WTC11 (cell line): ENCODE measurements around the gene LYVE1. TPM values are rescaled to one million over a fixed set of nuclear protein-coding genes. Genes with fewer than 3 reads are reported as not detected.

Experiments used
- ATAC-seq: fragments of 200-7000 bp; cut with Tn5 transposase; 2 replicates; pipeline ENCODE4 v1.10.0; 2021; ENCODE audit warnings: mild to moderate bottlenecking, moderate library complexity
- CTCF ChIA-PET: fragments of 300-600 bp; sonication (Branson Sonifier 250); formaldehyde crosslinking; loops from one replicate; lab custom pipeline; 2021; ENCODE audit warnings: antibody characterized with exemption; lab: Charles Lee
- POLR2A ChIA-PET: fragments of 350-600 bp; sonication (Branson Sonifier 250); formaldehyde crosslinking; loops from one replicate; lab custom pipeline; 2021; ENCODE audit warnings: antibody characterized with exemption; lab: Charles Lee
- DNase-seq: peaks from one replicate; pipeline ENCODE4 v3.0.0; 2021; ENCODE audit warnings: low spot score
- H3K27ac Mint-ChIP-seq: 2 replicates; pipeline ENCODE4 v1.8.0; 2021; ENCODE audit warnings: mixed read lengths
- H3K27me3 Mint-ChIP-seq: 2 replicates; pipeline ENCODE4 v1.8.0; 2021; ENCODE audit warnings: low read depth, mild to moderate bottlenecking, moderate library complexity, mixed read lengths
- H3K36me3 Mint-ChIP-seq: 2 replicates; pipeline ENCODE4 v1.8.0; 2021; ENCODE audit warnings: mixed read lengths
- H3K4me1 Mint-ChIP-seq: 2 replicates; pipeline ENCODE4 v1.8.0; 2022; ENCODE audit warnings: mixed read lengths
- H3K4me3 Mint-ChIP-seq: 2 replicates; pipeline ENCODE4 v1.8.0; 2021; ENCODE audit warnings: mild to moderate bottlenecking, moderate library complexity, mixed read lengths
- H3K9me3 Mint-ChIP-seq: 2 replicates; pipeline ENCODE4 v1.8.0; 2021; ENCODE audit warnings: mixed read lengths
- CBFB ChIP-seq: sonication (generic); formaldehyde crosslinking; IDR thresholded peaks from 2 replicates; pipeline ENCODE4 v1.8.1; 2022; ENCODE audit warnings: mild to moderate bottlenecking, low read depth, missing genetic modification reagents
- EMX1 ChIP-seq: fragments of 250-450 bp; sonication (Bioruptor Pico); IDR thresholded peaks from 2 replicates; pipeline ENCODE4 v1.8.0; 2021; ENCODE audit warnings: mild to moderate bottlenecking
- FOXP1 ChIP-seq: sonication (generic); formaldehyde crosslinking; IDR thresholded peaks from 2 replicates; pipeline ENCODE4 v1.8.0; 2022; ENCODE audit warnings: missing genetic modification reagents, mild to moderate bottlenecking, moderate library complexity, borderline replicate concordance
- HMGA2 ChIP-seq: fragments of 250-450 bp; sonication (Bioruptor Pico); IDR thresholded peaks from 2 replicates; pipeline ENCODE4 v1.4.0; 2021; ENCODE audit warnings: mild to moderate bottlenecking, moderate library complexity
- NFYB ChIP-seq: sonication (generic); formaldehyde crosslinking; conservative IDR thresholded peaks from 2 replicates; pipeline ENCODE4 v1.8.0; 2022; ENCODE audit warnings: low read depth, missing genetic modification reagents
- NR1H2 ChIP-seq: sonication (generic); formaldehyde crosslinking; IDR thresholded peaks from 2 replicates; pipeline ENCODE4 v1.9.0; 2021; ENCODE audit warnings: mild to moderate bottlenecking, moderate library complexity, missing genetic modification reagents
- NR2C2 ChIP-seq: sonication (generic); formaldehyde crosslinking; IDR thresholded peaks from 2 replicates; pipeline ENCODE4 v1.8.0; 2022; ENCODE audit warnings: mild to moderate bottlenecking, missing genetic modification reagents
- PRRX2 ChIP-seq: fragments of 250-450 bp; sonication (Bioruptor Pico); IDR thresholded peaks from 2 replicates; pipeline ENCODE4 v1.8.0; 2021; ENCODE audit warnings: mild to moderate bottlenecking
- RELA ChIP-seq: sonication (generic); formaldehyde crosslinking; IDR thresholded peaks from 2 replicates; pipeline ENCODE4 v1.8.1; 2022; ENCODE audit warnings: missing genetic modification reagents, mild to moderate bottlenecking, borderline replicate concordance
- TEAD4 ChIP-seq: sonication (generic); formaldehyde crosslinking; IDR thresholded peaks from 2 replicates; pipeline ENCODE4 v1.8.0; 2022; ENCODE audit warnings: mild to moderate bottlenecking, missing genetic modification reagents
- ZNF232 ChIP-seq: sonication (generic); formaldehyde crosslinking; IDR thresholded peaks from 2 replicates; pipeline ENCODE4 v1.8.0; 2022; ENCODE audit warnings: mild to moderate bottlenecking, missing genetic modification reagents
- ZNF416 ChIP-seq: fragments of 250-450 bp; sonication (Bioruptor Pico); IDR thresholded peaks from 2 replicates; pipeline ENCODE4 v1.9.0; 2021; ENCODE audit warnings: mild to moderate bottlenecking, inconsistent platforms
- ZNF423 ChIP-seq: fragments of 250-450 bp; sonication (Bioruptor Pico); IDR thresholded peaks from 2 replicates; pipeline ENCODE4 v2.1.2; 2022; ENCODE audit warnings: mild to moderate bottlenecking, moderate library complexity
- total RNA-seq: library from RNA; stranded (reverse); gene quantifications from 3 replicates; pipeline ENCODE4 v1.2.3, GENCODE V29; 2021
- TF ChIP-seq, protein P1 (sequence below): sonication (generic); formaldehyde crosslinking; IDR thresholded peaks from 2 replicates; pipeline ENCODE4 v1.8.0; 2023; ENCODE audit warnings: missing genetic modification reagents, mild to moderate bottlenecking, borderline replicate concordance
- TF ChIP-seq, protein P2 (sequence below): sonication (generic); formaldehyde crosslinking; conservative IDR thresholded peaks from 2 replicates; pipeline ENCODE4 v1.8.1; 2023; ENCODE audit warnings: mild to moderate bottlenecking, low read depth, missing genetic modification reagents, moderate library complexity
- TF ChIP-seq, protein P3 (sequence below): sonication (generic); formaldehyde crosslinking; IDR thresholded peaks from 2 replicates; pipeline ENCODE4 v1.8.0; 2022; ENCODE audit warnings: mild to moderate bottlenecking, missing genetic modification reagents
- TF ChIP-seq, protein P4 (sequence below): fragments of 250-450 bp; sonication (Bioruptor Pico); IDR thresholded peaks from 2 replicates; pipeline ENCODE4 v1.9.0; 2021; ENCODE audit warnings: mild to moderate bottlenecking
- TF ChIP-seq, protein P5 (sequence below): sonication (generic); formaldehyde crosslinking; IDR thresholded peaks from 2 replicates; pipeline ENCODE4 v1.8.0; 2023; ENCODE audit warnings: missing genetic modification reagents
- TF ChIP-seq, protein P6 (sequence below): sonication (generic); formaldehyde crosslinking; IDR thresholded peaks from 2 replicates; pipeline ENCODE4 v1.8.0; 2022; ENCODE audit warnings: missing genetic modification reagents

LYVE1 gene
- total RNA-seq, 1 experiment from 2014 or later: 0.24 TPM

DNA sequence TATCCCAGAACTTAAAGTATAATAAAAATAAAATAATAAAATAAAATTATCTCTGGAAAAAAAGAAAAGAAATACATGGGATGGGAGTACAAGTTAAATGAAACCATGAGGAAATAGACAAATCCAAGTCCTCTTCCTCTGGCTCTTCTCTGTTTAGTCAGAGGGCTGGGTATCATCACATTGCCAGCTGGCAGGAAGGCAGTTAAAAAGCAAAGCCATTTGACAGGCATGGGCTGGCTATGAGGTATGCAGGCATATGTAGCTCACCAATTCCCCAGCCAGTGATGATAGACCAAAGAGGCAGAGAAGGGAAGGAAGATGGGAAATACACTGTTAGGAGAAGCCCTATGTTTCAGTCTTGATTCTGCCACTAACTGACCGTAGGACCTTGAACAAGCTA, 6.5 kb downstream of the LYVE1 start:
- no peaks in the 10 kb centered on the region for H3K4me1 Mint-ChIP-seq
- TF ChIP-seq TEAD4 (CRISPR knock-in tag) (no peak), HMGA2 (CRISPR knock-in tag) (no peak), ZNF232 (CRISPR knock-in tag) (no peak)
- TF ChIP-seq, protein P1, sequence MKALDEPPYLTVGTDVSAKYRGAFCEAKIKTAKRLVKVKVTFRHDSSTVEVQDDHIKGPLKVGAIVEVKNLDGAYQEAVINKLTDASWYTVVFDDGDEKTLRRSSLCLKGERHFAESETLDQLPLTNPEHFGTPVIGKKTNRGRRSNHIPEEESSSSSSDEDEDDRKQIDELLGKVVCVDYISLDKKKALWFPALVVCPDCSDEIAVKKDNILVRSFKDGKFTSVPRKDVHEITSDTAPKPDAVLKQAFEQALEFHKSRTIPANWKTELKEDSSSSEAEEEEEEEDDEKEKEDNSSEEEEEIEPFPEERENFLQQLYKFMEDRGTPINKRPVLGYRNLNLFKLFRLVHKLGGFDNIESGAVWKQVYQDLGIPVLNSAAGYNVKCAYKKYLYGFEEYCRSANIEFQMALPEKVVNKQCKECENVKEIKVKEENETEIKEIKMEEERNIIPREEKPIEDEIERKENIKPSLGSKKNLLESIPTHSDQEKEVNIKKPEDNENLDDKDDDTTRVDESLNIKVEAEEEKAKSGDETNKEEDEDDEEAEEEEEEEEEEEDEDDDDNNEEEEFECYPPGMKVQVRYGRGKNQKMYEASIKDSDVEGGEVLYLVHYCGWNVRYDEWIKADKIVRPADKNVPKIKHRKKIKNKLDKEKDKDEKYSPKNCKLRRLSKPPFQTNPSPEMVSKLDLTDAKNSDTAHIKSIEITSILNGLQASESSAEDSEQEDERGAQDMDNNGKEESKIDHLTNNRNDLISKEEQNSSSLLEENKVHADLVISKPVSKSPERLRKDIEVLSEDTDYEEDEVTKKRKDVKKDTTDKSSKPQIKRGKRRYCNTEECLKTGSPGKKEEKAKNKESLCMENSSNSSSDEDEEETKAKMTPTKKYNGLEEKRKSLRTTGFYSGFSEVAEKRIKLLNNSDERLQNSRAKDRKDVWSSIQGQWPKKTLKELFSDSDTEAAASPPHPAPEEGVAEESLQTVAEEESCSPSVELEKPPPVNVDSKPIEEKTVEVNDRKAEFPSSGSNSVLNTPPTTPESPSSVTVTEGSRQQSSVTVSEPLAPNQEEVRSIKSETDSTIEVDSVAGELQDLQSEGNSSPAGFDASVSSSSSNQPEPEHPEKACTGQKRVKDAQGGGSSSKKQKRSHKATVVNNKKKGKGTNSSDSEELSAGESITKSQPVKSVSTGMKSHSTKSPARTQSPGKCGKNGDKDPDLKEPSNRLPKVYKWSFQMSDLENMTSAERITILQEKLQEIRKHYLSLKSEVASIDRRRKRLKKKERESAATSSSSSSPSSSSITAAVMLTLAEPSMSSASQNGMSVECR (CRISPR knock-in tag): no peak
- TF ChIP-seq, all 79 proteins: peak for 0
- H3K9me3 Mint-ChIP-seq: no peaks in the 10 kb centered on the region
- no peak overlapping the region for H3K4me3 Mint-ChIP-seq
- H3K27me3 Mint-ChIP-seq: no peaks in the 10 kb centered on the region; the same call in 1 of the 2 replicates
- H3K36me3 Mint-ChIP-seq: no peaks in the 10 kb centered on the region
- ChIA-PET POLR2A (no interaction called here), CTCF (no interaction called here)
- no peak for ATAC-seq
- no peak for DNase-seq
- H3K27ac Mint-ChIP-seq: no peak overlapping the region

DNA sequence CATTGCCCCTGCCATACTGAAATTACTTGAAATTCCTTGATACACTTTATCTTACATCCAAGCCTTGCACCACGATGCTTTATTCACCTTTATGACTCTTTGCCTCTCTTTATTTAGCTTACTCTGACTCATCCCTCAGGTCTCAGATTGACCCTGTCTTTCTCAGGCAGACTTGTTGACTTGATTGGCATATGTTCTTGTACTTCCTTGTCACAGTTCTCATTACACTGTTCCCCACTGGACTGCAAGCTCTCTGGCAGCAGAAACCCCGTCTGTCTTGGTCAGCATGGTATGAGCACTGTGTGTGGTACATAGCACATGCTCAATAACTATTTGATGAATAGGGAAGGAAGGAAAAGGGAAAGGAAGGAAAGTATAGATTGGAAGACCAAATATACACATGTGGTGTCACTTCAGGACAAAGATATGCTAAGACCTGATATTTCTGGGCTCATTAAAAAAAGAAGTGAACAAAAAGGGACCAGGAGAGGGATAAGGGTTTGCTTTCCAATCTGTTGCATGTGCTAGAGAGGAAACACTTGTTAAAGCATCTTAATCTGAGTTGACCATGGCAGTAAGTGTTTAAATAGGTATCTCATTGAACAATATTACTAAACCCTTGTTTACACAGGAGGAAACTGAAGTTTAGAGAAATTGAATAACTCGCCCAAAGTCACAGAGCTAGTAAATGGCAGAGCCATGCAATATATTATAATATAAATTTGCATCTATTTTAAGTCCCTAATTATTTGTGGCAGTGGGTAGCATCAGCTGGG, 7.2 kb downstream of the LYVE1 start:
- ATAC-seq (no peak), DNase-seq (no peak)
- H3K36me3 Mint-ChIP-seq: no peaks in the 10 kb centered on the region
- POLR2A ChIA-PET: no interaction called here
- H3K9me3 Mint-ChIP-seq: no peaks in the 10 kb centered on the region
- no peak overlapping the region for H3K4me3 Mint-ChIP-seq
- H3K27ac Mint-ChIP-seq: no peak overlapping the region
- peaks cover 5% of the 10 kb centered on the region for H3K4me1 Mint-ChIP-seq
- CTCF ChIA-PET: interaction anchor here (1.1 kb wide), 1 partner anchor 373 kb away, joined by 4 read pairs; no protein-coding TSS in a partner anchor
- H3K27me3 Mint-ChIP-seq: no peaks in the 10 kb centered on the region; the same call in 1 of the 2 replicates
- TF ChIP-seq ZNF232 (CRISPR knock-in tag) (no peak), NFYB (CRISPR knock-in tag) (no peak), ZNF416 (CRISPR knock-in tag) (no peak), NR1H2 (CRISPR knock-in tag) (no peak), NR2C2 (CRISPR knock-in tag) (no peak), ZNF423 (CRISPR knock-in tag) (no peak), CBFB (CRISPR knock-in tag) (no peak), FOXP1 (no peak), PRRX2 (CRISPR knock-in tag) (no peak), EMX1 (CRISPR knock-in tag) (no peak), RELA (CRISPR knock-in tag) (no peak)
- TF ChIP-seq, protein P2, sequence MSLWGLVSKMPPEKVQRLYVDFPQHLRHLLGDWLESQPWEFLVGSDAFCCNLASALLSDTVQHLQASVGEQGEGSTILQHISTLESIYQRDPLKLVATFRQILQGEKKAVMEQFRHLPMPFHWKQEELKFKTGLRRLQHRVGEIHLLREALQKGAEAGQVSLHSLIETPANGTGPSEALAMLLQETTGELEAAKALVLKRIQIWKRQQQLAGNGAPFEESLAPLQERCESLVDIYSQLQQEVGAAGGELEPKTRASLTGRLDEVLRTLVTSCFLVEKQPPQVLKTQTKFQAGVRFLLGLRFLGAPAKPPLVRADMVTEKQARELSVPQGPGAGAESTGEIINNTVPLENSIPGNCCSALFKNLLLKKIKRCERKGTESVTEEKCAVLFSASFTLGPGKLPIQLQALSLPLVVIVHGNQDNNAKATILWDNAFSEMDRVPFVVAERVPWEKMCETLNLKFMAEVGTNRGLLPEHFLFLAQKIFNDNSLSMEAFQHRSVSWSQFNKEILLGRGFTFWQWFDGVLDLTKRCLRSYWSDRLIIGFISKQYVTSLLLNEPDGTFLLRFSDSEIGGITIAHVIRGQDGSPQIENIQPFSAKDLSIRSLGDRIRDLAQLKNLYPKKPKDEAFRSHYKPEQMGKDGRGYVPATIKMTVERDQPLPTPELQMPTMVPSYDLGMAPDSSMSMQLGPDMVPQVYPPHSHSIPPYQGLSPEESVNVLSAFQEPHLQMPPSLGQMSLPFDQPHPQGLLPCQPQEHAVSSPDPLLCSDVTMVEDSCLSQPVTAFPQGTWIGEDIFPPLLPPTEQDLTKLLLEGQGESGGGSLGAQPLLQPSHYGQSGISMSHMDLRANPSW (CRISPR knock-in tag): no peak
- TF ChIP-seq, protein P3, sequence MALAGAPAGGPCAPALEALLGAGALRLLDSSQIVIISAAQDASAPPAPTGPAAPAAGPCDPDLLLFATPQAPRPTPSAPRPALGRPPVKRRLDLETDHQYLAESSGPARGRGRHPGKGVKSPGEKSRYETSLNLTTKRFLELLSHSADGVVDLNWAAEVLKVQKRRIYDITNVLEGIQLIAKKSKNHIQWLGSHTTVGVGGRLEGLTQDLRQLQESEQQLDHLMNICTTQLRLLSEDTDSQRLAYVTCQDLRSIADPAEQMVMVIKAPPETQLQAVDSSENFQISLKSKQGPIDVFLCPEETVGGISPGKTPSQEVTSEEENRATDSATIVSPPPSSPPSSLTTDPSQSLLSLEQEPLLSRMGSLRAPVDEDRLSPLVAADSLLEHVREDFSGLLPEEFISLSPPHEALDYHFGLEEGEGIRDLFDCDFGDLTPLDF (CRISPR knock-in tag): no peak
- TF ChIP-seq, protein P4, sequence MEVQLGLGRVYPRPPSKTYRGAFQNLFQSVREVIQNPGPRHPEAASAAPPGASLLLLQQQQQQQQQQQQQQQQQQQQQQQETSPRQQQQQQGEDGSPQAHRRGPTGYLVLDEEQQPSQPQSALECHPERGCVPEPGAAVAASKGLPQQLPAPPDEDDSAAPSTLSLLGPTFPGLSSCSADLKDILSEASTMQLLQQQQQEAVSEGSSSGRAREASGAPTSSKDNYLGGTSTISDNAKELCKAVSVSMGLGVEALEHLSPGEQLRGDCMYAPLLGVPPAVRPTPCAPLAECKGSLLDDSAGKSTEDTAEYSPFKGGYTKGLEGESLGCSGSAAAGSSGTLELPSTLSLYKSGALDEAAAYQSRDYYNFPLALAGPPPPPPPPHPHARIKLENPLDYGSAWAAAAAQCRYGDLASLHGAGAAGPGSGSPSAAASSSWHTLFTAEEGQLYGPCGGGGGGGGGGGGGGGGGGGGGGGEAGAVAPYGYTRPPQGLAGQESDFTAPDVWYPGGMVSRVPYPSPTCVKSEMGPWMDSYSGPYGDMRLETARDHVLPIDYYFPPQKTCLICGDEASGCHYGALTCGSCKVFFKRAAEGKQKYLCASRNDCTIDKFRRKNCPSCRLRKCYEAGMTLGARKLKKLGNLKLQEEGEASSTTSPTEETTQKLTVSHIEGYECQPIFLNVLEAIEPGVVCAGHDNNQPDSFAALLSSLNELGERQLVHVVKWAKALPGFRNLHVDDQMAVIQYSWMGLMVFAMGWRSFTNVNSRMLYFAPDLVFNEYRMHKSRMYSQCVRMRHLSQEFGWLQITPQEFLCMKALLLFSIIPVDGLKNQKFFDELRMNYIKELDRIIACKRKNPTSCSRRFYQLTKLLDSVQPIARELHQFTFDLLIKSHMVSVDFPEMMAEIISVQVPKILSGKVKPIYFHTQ: no peak
- TF ChIP-seq, protein P5, sequence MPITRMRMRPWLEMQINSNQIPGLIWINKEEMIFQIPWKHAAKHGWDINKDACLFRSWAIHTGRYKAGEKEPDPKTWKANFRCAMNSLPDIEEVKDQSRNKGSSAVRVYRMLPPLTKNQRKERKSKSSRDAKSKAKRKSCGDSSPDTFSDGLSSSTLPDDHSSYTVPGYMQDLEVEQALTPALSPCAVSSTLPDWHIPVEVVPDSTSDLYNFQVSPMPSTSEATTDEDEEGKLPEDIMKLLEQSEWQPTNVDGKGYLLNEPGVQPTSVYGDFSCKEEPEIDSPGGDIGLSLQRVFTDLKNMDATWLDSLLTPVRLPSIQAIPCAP (CRISPR knock-in tag): no peak
- TF ChIP-seq, protein P6, sequence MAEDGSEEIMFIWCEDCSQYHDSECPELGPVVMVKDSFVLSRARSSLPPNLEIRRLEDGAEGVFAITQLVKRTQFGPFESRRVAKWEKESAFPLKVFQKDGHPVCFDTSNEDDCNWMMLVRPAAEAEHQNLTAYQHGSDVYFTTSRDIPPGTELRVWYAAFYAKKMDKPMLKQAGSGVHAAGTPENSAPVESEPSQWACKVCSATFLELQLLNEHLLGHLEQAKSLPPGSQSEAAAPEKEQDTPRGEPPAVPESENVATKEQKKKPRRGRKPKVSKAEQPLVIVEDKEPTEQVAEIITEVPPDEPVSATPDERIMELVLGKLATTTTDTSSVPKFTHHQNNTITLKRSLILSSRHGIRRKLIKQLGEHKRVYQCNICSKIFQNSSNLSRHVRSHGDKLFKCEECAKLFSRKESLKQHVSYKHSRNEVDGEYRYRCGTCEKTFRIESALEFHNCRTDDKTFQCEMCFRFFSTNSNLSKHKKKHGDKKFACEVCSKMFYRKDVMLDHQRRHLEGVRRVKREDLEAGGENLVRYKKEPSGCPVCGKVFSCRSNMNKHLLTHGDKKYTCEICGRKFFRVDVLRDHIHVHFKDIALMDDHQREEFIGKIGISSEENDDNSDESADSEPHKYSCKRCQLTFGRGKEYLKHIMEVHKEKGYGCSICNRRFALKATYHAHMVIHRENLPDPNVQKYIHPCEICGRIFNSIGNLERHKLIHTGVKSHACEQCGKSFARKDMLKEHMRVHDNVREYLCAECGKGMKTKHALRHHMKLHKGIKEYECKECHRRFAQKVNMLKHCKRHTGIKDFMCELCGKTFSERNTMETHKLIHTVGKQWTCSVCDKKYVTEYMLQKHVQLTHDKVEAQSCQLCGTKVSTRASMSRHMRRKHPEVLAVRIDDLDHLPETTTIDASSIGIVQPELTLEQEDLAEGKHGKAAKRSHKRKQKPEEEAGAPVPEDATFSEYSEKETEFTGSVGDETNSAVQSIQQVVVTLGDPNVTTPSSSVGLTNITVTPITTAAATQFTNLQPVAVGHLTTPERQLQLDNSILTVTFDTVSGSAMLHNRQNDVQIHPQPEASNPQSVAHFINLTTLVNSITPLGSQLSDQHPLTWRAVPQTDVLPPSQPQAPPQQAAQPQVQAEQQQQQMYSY: no peak
